GM12878 (cell line): ENCODE data around the gene HIPK4.

Experiments used
- EZH2 ChIP-seq: IDR thresholded peaks from 2 replicates; pipeline ENCODE4 v1.6.1; 2012; ENCODE audit warnings: low read depth, mild to moderate bottlenecking, control low read depth, inconsistent platforms, low read length, borderline replicate concordance; ENCODE audit not compliant: control insufficient read depth
- FOS ChIP-seq: IDR thresholded peaks from 3 replicates; pipeline ENCODE4 v1.6.1; 2011; ENCODE audit warnings: borderline replicate concordance; ENCODE audit not compliant: insufficient read length; ENCODE audit errors: extremely low read depth
- HCFC1 ChIP-seq: fragments of 150-350 bp; IDR thresholded peaks from 2 replicates; pipeline ENCODE4 v1.6.1; 2014; ENCODE audit warnings: low read length
- MYC ChIP-seq: IDR thresholded peaks from 2 replicates; pipeline ENCODE4 v1.6.1; 2011; ENCODE audit warnings: mild to moderate bottlenecking, low read length, moderate library complexity, inconsistent platforms; ENCODE audit not compliant: insufficient read depth, insufficient replicate concordance, insufficient read length, severe bottlenecking
- POLR2AphosphoS2 ChIP-seq: IDR thresholded peaks from 2 replicates; pipeline ENCODE4 v1.6.1; 2011; ENCODE audit warnings: low read depth, mild to moderate bottlenecking, low read length, improper control_type of control experiment, moderate library complexity
- TAF1 ChIP-seq: IDR thresholded peaks from 2 replicates; pipeline ENCODE4 v1.6.1; 2011; ENCODE audit warnings: mild to moderate bottlenecking, low read depth, low read length, borderline replicate concordance
- TF ChIP-seq, protein P1 (sequence below), 3 experiments: IDR thresholded peaks in 2 of 3; conservative IDR thresholded peaks in 1 of 3; 2 replicates each; pipeline ENCODE4 v1.5.1; 2011; ENCODE audit warnings: low read depth in 3 of 3, low read length in 3 of 3, mild to moderate bottlenecking in 3 of 3, control low read depth in 2 of 3, moderate library complexity in 2 of 3, inconsistent platforms in 1 of 3, mixed read lengths in 1 of 3; ENCODE audit not compliant: control insufficient read depth in 2 of 3, insufficient read depth in 1 of 3; ENCODE audit errors: extremely low read depth in 1 of 3

DNA sequence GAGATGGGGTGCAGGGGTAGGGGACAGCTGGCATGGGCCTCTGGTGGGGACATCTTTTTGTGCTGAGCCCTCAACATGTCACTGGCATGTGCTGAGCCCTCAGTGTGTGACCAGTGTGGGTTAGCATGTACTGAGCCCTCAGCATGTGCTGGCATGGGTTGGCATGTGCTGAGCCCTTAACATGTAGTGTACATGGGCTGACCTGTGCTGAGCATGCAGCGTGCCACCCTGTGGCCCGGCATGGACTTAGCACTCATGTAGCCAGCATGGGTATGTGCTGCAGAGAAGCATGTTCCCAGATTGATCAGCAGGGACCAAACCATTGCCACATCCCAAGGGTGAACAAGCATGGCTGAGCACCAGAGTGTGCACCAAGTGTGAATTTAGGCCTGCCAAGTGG is 11.5 kb downstream of the HIPK4 start:
- TF ChIP-seq POLR2AphosphoS2: no peak
- no peak for TF ChIP-seq TAF1
- TF ChIP-seq, protein P1, sequence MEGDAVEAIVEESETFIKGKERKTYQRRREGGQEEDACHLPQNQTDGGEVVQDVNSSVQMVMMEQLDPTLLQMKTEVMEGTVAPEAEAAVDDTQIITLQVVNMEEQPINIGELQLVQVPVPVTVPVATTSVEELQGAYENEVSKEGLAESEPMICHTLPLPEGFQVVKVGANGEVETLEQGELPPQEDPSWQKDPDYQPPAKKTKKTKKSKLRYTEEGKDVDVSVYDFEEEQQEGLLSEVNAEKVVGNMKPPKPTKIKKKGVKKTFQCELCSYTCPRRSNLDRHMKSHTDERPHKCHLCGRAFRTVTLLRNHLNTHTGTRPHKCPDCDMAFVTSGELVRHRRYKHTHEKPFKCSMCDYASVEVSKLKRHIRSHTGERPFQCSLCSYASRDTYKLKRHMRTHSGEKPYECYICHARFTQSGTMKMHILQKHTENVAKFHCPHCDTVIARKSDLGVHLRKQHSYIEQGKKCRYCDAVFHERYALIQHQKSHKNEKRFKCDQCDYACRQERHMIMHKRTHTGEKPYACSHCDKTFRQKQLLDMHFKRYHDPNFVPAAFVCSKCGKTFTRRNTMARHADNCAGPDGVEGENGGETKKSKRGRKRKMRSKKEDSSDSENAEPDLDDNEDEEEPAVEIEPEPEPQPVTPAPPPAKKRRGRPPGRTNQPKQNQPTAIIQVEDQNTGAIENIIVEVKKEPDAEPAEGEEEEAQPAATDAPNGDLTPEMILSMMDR (IDR thresholded peaks at IDR 0.05 in 2 of 3, conservative IDR thresholded peaks at IDR 0.05 in 1 of 3; ENCODE audit: control insufficient read depth in 2 of 3, extremely low read depth in 1 of 3, insufficient read depth in 1 of 3, low read depth in 3 of 3, low read length in 3 of 3): peak in 1 of 3 experiments; percentile 18; a peak in 2 of 6 replicates
- no peak for TF ChIP-seq HCFC1
- no peak for TF ChIP-seq MYC
- TF ChIP-seq EZH2: no peak
- TF ChIP-seq FOS: no peak
